ENCODE data around the gene OXGR1.

OXGR1 gene

DNA sequence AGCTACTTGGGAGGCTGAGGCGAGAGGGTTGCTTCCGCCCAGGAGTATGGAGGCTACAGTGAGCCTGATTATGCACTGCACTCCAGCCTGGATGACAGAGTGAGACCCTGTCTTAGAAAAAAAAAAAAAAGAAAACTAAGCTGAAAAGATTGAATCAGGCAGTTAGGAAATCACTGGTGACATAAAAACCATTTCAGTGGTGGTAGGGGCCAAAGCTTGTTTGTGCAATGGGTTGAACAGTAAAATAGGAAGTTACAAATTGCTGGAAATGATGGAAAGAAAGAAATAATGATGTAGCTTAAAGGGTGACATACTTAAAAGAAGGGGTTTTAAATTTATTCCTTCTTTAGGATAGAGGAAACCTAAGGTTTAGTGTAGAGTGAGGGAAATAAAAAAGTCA is 4.8 kb upstream of the OXGR1 start:
- TF ChIP-seq, protein P1, sequence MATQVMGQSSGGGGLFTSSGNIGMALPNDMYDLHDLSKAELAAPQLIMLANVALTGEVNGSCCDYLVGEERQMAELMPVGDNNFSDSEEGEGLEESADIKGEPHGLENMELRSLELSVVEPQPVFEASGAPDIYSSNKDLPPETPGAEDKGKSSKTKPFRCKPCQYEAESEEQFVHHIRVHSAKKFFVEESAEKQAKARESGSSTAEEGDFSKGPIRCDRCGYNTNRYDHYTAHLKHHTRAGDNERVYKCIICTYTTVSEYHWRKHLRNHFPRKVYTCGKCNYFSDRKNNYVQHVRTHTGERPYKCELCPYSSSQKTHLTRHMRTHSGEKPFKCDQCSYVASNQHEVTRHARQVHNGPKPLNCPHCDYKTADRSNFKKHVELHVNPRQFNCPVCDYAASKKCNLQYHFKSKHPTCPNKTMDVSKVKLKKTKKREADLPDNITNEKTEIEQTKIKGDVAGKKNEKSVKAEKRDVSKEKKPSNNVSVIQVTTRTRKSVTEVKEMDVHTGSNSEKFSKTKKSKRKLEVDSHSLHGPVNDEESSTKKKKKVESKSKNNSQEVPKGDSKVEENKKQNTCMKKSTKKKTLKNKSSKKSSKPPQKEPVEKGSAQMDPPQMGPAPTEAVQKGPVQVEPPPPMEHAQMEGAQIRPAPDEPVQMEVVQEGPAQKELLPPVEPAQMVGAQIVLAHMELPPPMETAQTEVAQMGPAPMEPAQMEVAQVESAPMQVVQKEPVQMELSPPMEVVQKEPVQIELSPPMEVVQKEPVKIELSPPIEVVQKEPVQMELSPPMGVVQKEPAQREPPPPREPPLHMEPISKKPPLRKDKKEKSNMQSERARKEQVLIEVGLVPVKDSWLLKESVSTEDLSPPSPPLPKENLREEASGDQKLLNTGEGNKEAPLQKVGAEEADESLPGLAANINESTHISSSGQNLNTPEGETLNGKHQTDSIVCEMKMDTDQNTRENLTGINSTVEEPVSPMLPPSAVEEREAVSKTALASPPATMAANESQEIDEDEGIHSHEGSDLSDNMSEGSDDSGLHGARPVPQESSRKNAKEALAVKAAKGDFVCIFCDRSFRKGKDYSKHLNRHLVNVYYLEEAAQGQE (IDR thresholded peaks at IDR 0.05; ENCODE audit: insufficient read depth in 1 of 2, low read depth in 2 of 2, low read length in 2 of 2): no peak
- TF ChIP-seq SIN3A (IDR thresholded peaks at IDR 0.05; ENCODE audit: borderline replicate concordance, insufficient read depth, low read length): no peak
- TF ChIP-seq POLR2AphosphoS5 (IDR thresholded peaks at IDR 0.05; ENCODE audit: low read depth, low read length): no peak
- no peak for TF ChIP-seq TAF1 (IDR thresholded peaks at IDR 0.05; ENCODE audit: borderline replicate concordance, insufficient read depth, low read length)
- TF ChIP-seq FOXP2 (optimal IDR thresholded peaks at IDR 0.05; ENCODE audit: borderline replicate concordance, extremely low read depth, extremely low read length, insufficient read depth): no peak

DNA sequence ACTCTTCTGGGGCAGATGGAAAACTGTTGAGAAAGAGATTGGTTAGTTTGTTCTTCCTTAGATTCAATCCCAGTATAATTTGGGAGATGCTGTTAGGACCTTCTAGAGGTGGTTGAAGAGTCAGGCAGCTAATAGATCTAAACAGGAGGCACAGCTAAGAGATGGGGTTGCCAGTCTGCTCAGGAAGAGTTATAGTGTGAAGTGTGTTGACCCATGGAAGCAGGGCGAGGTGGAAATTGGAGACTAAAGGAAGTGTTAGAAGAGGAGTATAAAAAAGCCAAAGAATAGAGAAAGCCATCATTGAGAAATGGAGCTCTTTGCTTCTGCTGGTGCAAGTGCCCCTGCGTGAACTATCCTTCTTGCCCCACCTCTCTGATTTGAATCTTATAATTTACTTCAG is 3.8 kb upstream of the OXGR1 start:
- TF ChIP-seq FOXP2 (optimal IDR thresholded peaks at IDR 0.05; ENCODE audit: borderline replicate concordance, extremely low read depth, extremely low read length, insufficient read depth) (no peak), POLR2AphosphoS5 (IDR thresholded peaks at IDR 0.05; ENCODE audit: low read depth, low read length) (no peak), SIN3A (IDR thresholded peaks at IDR 0.05; ENCODE audit: borderline replicate concordance, insufficient read depth, low read length) (no peak), TAF1 (IDR thresholded peaks at IDR 0.05; ENCODE audit: borderline replicate concordance, insufficient read depth, low read length) (no peak)
- TF ChIP-seq, protein P1 (IDR thresholded peaks at IDR 0.05; ENCODE audit: insufficient read depth in 1 of 2, low read depth in 2 of 2, low read length in 2 of 2): no peak

DNA sequence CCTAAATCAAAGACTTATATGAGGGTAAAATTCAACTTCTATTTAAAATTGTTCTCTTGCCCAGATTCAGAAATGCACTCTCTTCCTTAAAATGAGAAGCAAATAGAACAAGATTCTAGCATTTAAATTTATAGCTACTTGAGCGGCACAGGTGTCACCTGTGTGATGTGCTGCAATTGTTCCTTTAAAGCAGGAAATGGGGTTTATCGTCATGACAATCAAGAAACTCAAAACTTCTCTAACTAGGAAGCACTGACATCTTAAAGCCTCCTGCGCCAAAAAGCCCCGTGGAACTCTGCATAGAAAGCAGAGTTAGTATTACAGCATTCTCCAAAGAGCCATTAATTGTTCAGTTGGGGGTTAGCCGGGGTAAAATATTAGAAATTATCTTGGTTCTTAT is 2.6 kb upstream of the OXGR1 start:
- no peak for TF ChIP-seq FOXP2 (optimal IDR thresholded peaks at IDR 0.05; ENCODE audit: borderline replicate concordance, extremely low read depth, extremely low read length, insufficient read depth)
- TF ChIP-seq POLR2AphosphoS5 (IDR thresholded peaks at IDR 0.05; ENCODE audit: low read depth, low read length): no peak
- TF ChIP-seq, protein P1 (IDR thresholded peaks at IDR 0.05; ENCODE audit: insufficient read depth in 1 of 2, low read depth in 2 of 2, low read length in 2 of 2): no peak
- no peak for TF ChIP-seq TAF1 (IDR thresholded peaks at IDR 0.05; ENCODE audit: borderline replicate concordance, insufficient read depth, low read length)
- TF ChIP-seq SIN3A (IDR thresholded peaks at IDR 0.05; ENCODE audit: borderline replicate concordance, insufficient read depth, low read length): no peak

DNA sequence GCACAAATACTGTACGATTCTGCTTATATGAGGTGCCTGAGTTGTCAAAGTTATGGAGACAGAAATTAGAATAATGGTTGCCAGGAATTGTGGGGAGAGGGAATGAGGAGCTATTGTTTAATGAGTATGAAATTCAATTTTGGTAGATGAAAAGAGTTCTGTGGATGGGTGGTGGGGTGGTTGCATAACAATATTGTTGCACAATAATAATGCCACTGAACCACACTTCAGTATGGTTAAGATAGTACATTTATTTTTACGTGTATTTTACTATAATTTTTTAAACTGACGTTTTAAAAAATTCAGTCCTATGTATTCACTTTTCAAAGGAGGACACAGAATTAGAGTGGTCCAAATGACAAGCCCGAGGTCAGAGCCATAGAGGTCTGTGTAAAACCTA is 1.8 kb upstream of the OXGR1 start:
- no peak for TF ChIP-seq POLR2AphosphoS5 (IDR thresholded peaks at IDR 0.05; ENCODE audit: low read depth, low read length)
- TF ChIP-seq TAF1 (IDR thresholded peaks at IDR 0.05; ENCODE audit: borderline replicate concordance, insufficient read depth, low read length): no peak
- TF ChIP-seq, protein P1 (IDR thresholded peaks at IDR 0.05; ENCODE audit: insufficient read depth in 1 of 2, low read depth in 2 of 2, low read length in 2 of 2): no peak
- TF ChIP-seq FOXP2 (optimal IDR thresholded peaks at IDR 0.05; ENCODE audit: borderline replicate concordance, extremely low read depth, extremely low read length, insufficient read depth): no peak
- TF ChIP-seq SIN3A (IDR thresholded peaks at IDR 0.05; ENCODE audit: borderline replicate concordance, insufficient read depth, low read length): no peak

DNA sequence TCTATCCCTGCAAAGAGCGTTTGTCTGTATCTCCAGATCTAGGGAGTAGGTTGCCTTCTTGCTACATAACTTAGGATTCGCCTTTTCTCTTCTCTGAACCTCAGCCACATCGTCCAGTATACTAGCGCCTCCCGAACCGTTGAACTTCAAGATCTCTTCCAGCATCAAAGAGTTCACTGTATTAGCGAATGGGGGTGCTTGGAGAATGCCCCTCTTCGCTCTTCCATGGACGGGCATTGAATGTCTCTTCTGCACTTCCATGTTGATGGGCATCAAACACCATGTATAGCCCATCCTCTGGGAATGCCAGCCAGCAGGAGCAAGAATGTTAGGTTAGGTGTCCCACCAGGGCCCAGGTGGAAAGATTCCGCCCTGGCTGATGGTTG is 575 bp upstream of the OXGR1 start:
- no peak for TF ChIP-seq POLR2AphosphoS5 (IDR thresholded peaks at IDR 0.05; ENCODE audit: low read depth, low read length)

All from PFSK-1 (cell line).